Prostate gland (tissue), 2 donors: Measurements from ENCODE around the gene SRM.

Experiments
- CTCF ChIP-seq, 4 experiments: fragments of 200-600 bp in 2 of 4; fragments of 450-650 bp in 2 of 4; sonication (generic) in 2 of 4; IDR thresholded peaks; 1 replicate in 3 of 4; 2 replicates in 1 of 4; pipeline ENCODE4 v1.5.1; 2016 to 2019; ENCODE audit warnings: antibody characterized with exemption in 4 of 4, mild to moderate bottlenecking in 2 of 4, moderate library complexity in 2 of 4
- POLR2A ChIP-seq: fragments of 450-650 bp; IDR thresholded peaks from one replicate; pipeline ENCODE4 v1.6.1; 2016; ENCODE audit warnings: antibody characterized with exemption, mild to moderate bottlenecking
- POLR2AphosphoS5 ChIP-seq: sonication (generic); formaldehyde crosslinking; IDR thresholded peaks from one replicate; pipeline ENCODE4 v1.6.1; 2017; ENCODE audit warnings: antibody characterized with exemption

- TF ChIP-seq CTCF (IDR thresholded peaks at IDR 0.05) (no peak), POLR2A (no peak), POLR2AphosphoS5 (no peak)
Observed at GRCh38 chr1:11042995-11043874, 16.6 kb downstream of the SRM start.
